Chondrocyte (in vitro differentiated cells): ENCODE measurements around the gene EDC4. TPM values are rescaled to one million over a fixed set of nuclear protein-coding genes. Genes with fewer than 3 reads are reported as not detected.
A peak's percentile ranks its signal among the peaks of the same experiment; 100 is the strongest.
"Not testable (repeated sequence)": the region's sequence is repeated elsewhere in the genome, so short reads cannot be mapped to it uniquely, and the experiment has no call there.

Experiments
- DNase-seq: peaks from one replicate; pipeline ENCODE4 v3.0.0; 2021; ENCODE audit warnings: mixed read lengths, low spot score
- H3K27ac Mint-ChIP-seq: one replicate; pipeline ENCODE4 v1.8.0; 2021; ENCODE audit warnings: mild to moderate bottlenecking, moderate library complexity, mixed read lengths; ENCODE audit not compliant: unreplicated experiment
- H3K27me3 Mint-ChIP-seq: 2 replicates; pipeline ENCODE4 v1.8.0; 2021; ENCODE audit warnings: low read depth, mixed read lengths
- H3K36me3 Mint-ChIP-seq: 2 replicates; pipeline ENCODE4 v1.8.0; 2021; ENCODE audit warnings: low read depth, mixed read lengths
- H3K4me1 Mint-ChIP-seq: 2 replicates; pipeline ENCODE4 v1.8.0; 2021; ENCODE audit warnings: low read depth, mild to moderate bottlenecking, mixed read lengths
- H3K4me3 Mint-ChIP-seq: one replicate; pipeline ENCODE4 v1.8.0; 2021; ENCODE audit warnings: mild to moderate bottlenecking, moderate library complexity, mixed read lengths; ENCODE audit not compliant: unreplicated experiment
- H3K9me3 Mint-ChIP-seq: 2 replicates; pipeline ENCODE4 v1.8.0; 2021; ENCODE audit warnings: low read depth, mixed read lengths
- CTCF ChIP-seq: fragments of 200-600 bp; sonication (generic); IDR thresholded peaks from 2 replicates; pipeline ENCODE4 v1.5.0; 2021; ENCODE audit warnings: antibody characterized with exemption, mild to moderate bottlenecking, moderate library complexity
- total RNA-seq: library from RNA; stranded (reverse); gene quantifications from 3 replicates; pipeline ENCODE4 v1.2.1, GENCODE V29; 2021

The EDC4 gene
- total RNA-seq, 1 donor from 2014 or later, result 67.9 TPM

GRCh38 chr16:67910158-67910557 lies 37.3 kb downstream of the EDC4 start:
- H3K36me3 Mint-ChIP-seq, result peaks cover 10% of the 10 kb centered on the region
- no peaks in the 10 kb centered on the region for H3K27me3 Mint-ChIP-seq
- TF ChIP-seq CTCF, result no peak
- no peak overlapping the region for H3K4me3 Mint-ChIP-seq
- peaks cover 4% of the 10 kb centered on the region for H3K4me1 Mint-ChIP-seq
- H3K27ac Mint-ChIP-seq, result no peak overlapping the region
- DNase-seq, result no peak
- H3K9me3 Mint-ChIP-seq, result no peaks in the 10 kb centered on the region

GRCh38 chr16:67914758-67915495 lies 42.1 kb downstream of the EDC4 start:
- peaks cover 35% of the 10 kb centered on the region for H3K4me1 Mint-ChIP-seq
- no peak for DNase-seq
- H3K27ac Mint-ChIP-seq, result no peak overlapping the region
- H3K9me3 Mint-ChIP-seq, result no peaks in the 10 kb centered on the region
- peaks cover 1% of the 10 kb centered on the region for H3K36me3 Mint-ChIP-seq
- TF ChIP-seq CTCF, result no peak
- H3K27me3 Mint-ChIP-seq, result no peaks in the 10 kb centered on the region
- H3K4me3 Mint-ChIP-seq, result no peak overlapping the region

- not testable (repeated sequence) for H3K9me3 Mint-ChIP-seq, DNase-seq, H3K4me3 Mint-ChIP-seq, H3K27me3 Mint-ChIP-seq, H3K27ac Mint-ChIP-seq, H3K36me3 Mint-ChIP-seq
- H3K4me1 Mint-ChIP-seq, result peaks cover 35% of the 10 kb centered on the region
These were observed 42.6 kb downstream of the EDC4 start for GRCh38 chr16:67915496-67915769.

- Mint-ChIP-seq H3K4me1 (peaks cover 35% of the 10 kb centered on the region), H3K27me3 (no peaks in the 10 kb centered on the region), H3K27ac (peak overlapping the region; percentile 74), H3K9me3 (no peaks in the 10 kb centered on the region), H3K4me3 (no peak overlapping the region), H3K36me3 (no peaks in the 10 kb centered on the region)
- no peak for DNase-seq
- no peak for TF ChIP-seq CTCF
These were observed 43.2 kb downstream of the EDC4 start for GRCh38 chr16:67915831-67916723.

GRCh38 chr16:67917140-67917851 lies 44.4 kb downstream of the EDC4 start:
- no peaks in the 10 kb centered on the region for H3K9me3 Mint-ChIP-seq
- no peak overlapping the region for H3K4me3 Mint-ChIP-seq
- DNase-seq, result no peak
- H3K36me3 Mint-ChIP-seq, result peaks cover 1% of the 10 kb centered on the region
- H3K27ac Mint-ChIP-seq, result peak overlapping the region; percentile 88
- no peak for TF ChIP-seq CTCF
- peaks cover 39% of the 10 kb centered on the region for H3K4me1 Mint-ChIP-seq
- H3K27me3 Mint-ChIP-seq, result no peaks in the 10 kb centered on the region
